HTR-8/SVneo (cell line): ENCODE results near the gene FOXRED2.

Experiments used
- DNase-seq: peaks from one replicate; pipeline ENCODE4 v3.0.0; 2011; ENCODE audit warnings: low spot score, mixed read lengths; ENCODE audit not compliant: insufficient read length
- FAIRE-seq: peaks from 2 replicates; lab custom pipeline; 2011; peaks lifted over from hg19 to GRCh38; lab: Jason Lieb, UNC

The FOXRED2 gene

GRCh38 chr22:36471341-36471821 is 35.5 kb downstream of the FOXRED2 start:
- DNase-seq = no peak
- FAIRE-seq = no peak

DNA sequence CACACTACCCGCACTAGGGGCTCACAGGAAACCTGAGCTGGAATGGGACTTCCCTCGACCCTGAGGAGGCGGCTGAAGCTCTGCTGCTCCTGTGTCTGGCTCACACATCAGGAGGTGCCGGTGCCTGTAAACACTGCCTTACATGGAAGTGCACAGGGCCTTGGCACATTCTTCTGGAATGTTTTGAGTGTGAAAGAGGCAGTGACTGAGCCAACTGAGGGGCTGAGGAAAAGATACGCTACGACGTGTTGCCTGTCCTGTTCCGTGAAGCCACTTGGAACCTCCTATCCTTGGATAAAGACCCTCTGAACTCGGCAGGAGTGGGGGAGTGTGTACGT is 35.9 kb downstream of the FOXRED2 start:
- FAIRE-seq (no peak), DNase-seq (no peak)

DNA sequence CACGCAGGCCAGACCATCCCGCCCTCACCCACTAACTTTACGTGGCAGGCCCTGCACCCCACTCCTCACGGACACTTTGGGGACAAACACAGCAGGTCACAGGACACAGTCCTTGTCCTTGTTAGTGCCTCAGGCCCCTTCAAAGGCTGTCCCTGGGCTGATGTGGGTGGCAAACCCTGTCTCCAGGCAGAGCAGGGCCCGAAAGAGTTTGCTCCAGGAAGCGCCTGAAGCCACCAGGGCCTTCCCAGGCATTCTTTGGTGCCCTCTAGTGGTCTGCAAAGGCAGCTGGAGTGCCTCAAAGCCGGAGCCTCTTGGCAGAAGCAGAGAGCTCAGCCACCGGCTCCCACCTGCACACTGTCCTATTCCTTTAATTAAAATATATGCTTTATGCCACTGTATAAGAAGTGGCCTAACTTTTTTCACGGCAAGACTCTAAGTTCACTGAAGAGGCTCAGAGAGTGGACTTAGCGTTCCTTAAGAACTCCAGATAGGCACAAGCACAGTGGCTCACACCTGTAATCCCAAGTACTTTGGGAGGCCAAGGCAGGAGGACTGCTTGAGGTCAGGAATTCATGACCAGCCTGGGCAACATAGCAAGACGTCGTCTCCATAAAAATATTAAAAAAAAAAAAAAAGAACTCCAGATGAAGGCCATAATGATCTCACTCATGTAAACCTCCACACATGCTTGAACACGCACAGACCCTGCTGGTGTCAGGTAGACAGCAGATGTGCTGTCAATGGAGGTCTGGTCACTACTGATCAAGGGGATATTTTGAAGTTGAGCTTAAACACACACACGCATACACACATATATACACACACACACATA is 36.5 kb downstream of the FOXRED2 start:
- peak; percentile 52 for DNase-seq
- no peak for FAIRE-seq

DNA sequence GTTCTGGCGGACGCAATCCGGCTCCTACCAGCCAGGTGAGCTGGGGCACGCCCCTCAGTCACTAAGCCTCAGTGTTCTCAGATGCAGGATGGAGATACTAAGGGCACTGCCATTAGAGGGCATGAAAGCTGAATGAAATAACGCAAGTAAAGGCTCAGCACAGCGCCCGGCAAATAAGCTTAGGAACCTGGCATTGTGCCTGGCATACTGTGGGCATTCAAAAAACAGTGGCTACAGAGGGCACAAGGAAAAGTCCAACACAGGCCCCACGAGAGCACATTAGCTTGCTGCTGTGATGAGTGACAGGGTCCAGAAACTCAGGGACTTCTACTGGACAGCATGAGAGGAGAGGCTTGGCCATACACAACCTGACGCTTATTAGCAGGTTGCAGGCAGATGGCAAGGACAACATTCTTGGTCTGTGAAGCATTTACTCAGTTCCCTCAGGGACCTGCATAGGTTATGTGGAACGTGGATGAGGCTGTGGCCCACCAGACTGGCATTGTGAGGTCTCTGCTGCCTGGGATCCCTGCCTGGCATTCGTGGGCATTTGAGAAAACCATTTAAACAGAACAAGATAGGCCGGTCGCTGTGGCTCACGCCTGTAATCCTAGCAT is 37.6 kb downstream of the FOXRED2 start:
- FAIRE-seq (no peak), DNase-seq (no peak)

DNA sequence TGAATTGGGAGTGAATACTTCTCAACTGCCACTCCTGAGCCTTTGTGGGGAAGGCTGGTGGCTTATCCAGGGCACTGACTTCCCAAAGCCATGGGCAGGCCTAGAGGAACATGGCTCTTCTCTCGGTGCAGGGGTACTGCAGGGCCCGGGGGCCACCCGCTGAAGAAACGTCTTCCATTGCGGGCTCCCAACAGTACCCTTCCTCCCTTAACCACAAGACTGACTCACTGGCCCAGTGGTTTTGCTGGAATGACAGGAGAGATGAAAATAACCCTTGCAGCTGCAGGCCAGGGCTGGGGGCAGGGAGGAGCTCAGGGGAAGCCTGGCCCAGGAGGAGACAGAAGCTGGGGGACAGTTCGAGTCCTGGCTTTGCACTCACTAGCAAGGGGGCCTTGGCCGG is 38.9 kb downstream of the FOXRED2 start:
- DNase-seq = peak; percentile 81
- peak; percentile 70 for FAIRE-seq

GRCh38 chr22:36467042-36467810 is 39.6 kb downstream of the FOXRED2 start:
- DNase-seq (no peak), FAIRE-seq (no peak)

GRCh38 chr22:36466258-36466657 is 40.6 kb downstream of the FOXRED2 start:
- FAIRE-seq (no peak), DNase-seq (no peak)

- DNase-seq (peak; percentile 68), FAIRE-seq (peak; percentile 46)
Observed at GRCh38 chr22:36465232-36466021, 41.4 kb downstream of the FOXRED2 start.

DNA sequence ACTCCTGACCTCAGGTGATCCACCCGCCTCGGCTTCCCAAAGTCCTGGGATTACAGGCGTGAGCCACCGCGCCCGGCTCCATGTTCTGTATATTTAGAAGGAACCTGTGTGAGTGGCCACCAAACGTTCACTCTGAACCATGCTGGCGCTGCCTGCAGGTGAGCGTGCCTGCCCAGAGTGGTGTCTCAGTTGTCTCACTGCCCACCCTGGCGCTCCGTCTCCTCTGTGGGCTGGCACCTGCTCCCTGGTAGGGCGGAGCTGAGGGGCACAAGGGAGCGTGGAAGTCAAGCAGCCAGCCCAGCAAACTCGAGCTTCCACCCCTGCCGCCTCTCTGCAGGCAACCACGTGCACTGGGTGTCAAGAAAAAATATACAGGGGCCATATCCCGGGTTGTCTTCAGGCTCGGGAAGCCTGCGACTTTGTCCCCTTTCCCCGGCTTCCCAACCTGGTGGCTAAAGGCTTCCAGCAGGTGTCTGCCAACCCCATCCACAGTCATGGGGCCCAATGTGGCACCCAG is 42.1 kb downstream of the FOXRED2 start:
- DNase-seq = no peak
- FAIRE-seq = no peak

DNA sequence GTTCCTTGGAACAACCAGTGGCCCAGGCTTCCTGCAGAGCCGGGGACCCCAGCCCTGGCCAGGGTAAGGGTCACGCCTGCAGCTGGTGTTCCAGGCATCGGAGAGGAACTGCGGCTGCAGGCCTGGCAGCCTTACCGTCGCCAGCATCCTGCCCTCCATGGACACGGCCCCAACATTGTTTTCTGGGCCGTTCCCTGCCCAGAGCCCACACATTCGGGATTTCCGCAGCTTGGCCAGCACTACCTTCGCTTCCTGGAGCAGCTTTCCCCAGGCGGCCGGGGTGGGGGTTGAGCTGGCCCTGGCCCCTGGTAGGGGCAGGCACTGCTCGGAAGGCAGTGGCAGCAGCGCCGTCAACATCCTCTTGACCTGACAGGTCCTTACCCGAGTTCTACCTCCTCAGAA is 43.1 kb downstream of the FOXRED2 start:
- FAIRE-seq = no peak

DNA sequence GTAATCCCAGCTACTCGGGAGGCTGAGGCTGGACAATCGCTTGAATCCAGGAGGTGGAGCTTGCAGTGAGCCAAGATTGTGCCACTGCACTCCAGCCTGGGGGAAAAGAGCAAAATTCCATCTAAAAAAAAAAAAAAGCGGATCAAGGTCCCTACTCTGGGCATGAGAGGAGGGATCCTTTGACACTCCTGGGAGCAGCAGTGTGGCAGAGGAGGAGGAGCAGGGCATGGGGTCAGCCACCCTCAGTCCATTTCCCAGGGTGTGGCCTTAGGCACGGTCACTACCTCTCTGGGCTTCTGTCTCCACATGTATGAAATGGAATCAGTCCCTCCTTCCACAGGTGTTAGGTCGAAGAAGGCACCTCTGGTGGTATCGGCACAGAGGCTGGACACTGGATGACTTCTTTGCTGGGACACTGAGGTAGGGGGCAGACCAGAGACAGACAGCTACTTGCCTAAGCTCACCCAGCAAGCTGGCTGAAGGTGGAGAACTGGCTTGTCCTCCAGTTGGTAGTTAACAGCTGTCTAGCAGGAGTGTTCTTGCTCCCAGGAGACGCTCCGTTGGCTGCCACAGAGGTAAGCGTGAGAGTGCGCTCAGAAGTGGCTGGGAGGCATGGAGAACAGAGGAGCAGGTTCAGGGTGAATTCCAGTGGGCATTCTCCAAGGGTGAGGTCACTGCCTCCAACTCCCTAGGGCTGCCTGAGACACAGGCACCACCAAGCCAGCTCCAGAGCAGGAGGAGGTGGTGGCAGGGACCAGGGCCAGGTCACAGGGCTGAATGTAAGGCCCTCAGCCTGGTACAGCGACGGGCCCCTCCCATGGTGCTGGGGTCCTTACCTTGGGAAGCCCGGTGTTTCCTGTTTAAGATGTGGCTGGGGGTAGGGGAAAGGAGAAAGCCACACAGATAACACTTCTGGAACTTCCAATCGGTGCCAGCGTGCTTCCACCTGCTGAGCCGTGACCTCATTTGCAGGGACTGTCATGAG is 44.9 kb downstream of the FOXRED2 start:
- DNase-seq (peak; percentile 80), FAIRE-seq (peak; percentile 94)

More for the DNA sequence above, 43.1 kb downstream of the FOXRED2 start:
- DNase-seq = no peak

- FAIRE-seq = no peak
- DNase-seq = no peak
Observed at GRCh38 chr22:36460202-36460601, 46.6 kb downstream of the FOXRED2 start.

DNA sequence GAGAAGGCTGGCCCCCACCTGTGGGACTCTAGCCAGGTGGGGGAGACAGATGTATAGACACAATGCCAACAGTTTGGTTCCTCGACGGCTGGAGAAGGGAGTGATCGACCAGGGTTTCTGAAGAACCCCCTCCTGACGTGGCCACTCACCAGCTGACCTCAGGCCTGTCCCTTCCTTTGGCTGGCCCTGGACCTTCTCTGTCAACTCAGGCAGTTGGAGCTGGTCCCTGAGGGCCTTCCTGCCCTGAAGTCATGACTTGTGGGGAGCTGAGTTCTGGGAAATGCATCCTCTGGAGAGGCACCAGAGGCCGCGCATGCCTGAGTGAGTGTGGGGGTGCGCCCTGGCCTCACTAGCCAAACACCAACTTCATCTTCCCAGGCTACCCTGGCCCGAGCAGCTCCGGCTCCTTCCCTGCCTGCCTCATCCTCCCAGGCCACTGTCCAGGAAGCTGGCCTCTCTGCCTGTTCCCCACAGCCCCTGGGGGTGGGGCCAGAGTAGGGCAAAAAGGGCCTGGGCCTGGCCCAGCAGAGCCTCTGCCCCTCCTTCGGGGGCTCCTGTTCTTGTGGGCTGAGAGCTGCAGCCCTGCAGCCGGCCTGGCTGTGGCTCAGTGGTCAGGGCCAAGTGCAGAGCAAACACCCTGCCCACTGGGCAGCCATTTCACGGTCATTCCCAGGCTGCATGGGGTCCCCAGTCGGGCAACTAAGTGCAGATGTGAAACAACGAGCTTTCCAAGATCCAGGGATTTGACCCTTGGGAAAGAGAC is 49.0 kb downstream of the FOXRED2 start:
- FAIRE-seq (no peak), DNase-seq (no peak)

DNA sequence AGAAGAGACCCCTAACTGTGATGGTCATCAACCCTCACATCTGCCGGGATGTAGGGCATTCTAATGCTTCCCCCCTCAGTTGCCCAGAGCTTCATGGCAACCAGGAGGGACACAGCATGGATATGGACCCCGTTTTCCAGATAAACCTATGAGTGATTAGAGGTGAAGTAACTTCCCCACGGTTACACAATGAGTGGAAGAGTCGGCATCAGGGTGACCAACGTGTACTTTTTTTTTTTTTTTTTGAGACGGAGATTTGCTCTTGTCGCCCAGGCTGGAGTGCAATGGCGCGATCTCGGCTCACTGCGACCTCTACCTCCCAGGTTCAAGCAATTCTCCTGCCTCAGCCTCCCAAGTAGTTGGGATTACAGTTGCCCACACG is 50.4 kb downstream of the FOXRED2 start:
- no peak for FAIRE-seq
- no peak for DNase-seq

DNA sequence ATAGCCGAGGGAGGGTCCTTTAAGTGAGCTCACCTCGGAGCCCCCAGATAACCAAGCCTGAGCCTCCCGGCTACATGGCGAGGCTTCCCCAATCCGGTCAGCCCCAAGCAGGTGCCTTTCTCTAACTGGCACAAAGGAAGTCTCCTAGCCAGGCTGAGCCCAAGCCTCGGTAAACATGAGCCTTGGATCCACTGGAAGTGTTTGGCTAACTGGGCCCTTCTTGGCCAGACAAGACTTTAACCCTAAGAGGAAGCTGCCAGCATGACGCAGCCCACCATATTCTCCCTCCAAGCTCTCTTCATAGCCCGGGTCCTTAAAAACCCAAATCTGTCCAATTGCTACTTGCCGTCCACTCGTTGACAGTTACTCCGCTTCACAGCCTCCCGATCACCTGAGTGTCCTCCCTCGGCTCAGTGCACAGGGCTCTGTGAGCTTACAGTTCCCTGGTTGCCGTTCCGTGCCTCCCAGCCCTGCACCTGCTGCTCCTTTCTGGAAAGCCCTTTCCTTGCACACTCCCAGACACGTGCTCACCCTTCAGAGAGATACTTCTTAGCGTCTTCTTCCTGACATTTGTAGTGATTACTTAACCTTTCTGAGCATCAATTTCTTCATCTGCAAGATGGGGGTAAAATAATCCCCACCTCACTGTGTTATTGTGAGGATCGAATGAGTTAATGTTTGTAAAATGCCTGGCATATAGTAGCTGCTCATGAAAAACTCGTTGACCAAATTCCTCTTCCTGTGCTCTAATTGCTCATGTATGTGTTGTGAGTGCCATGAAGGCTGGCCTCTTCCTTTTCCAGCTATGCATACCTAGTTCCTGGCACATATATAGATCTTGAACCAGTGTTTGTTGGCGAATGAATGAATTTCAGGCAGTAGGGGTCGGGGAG is 51.0 kb downstream of the FOXRED2 start:
- no peak for DNase-seq
- no peak for FAIRE-seq

DNA sequence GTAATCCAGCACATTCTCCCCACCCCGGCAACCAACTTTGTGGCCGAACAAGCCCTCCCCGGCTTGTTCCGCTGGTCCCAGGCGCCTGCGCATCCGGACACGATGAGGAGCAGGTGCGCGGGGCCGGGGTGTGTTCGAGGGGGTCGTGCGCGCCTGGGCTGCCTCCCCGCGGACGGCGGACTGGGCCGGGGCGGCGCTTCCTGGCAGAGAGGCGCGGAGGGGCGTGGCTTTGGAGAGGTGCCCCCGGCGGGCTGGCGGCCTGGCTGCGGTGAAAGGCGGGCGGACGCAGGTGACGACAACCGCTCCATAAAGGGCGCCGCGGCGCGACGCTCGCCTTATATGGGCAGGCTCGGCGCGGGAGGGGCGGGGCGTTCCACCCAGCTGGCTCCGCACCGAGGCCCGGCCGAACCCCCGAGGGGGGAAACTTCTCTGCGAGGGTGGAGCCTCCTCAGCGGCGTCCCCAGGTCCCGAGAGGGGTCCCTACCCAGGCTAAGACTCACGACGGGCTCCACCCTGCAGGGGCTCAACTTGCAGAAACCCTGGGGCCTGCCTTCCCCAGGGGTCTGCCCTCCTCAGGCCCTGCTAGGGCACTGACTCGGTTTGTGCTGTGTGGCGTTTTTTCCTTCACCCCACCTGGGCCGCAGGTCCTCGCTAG is 51.8 kb downstream of the FOXRED2 start:
- peak; percentile 74 for DNase-seq
- peak; percentile 48 for FAIRE-seq
